GM12801 (cell line): ENCODE data around the gene ODF2.

ENCODE experiments used
- CTCF ChIP-seq: IDR thresholded peaks from one replicate; pipeline ENCODE4 v1.5.1; 2011; ENCODE audit warnings: control low read depth; ENCODE audit not compliant: insufficient read length; ENCODE audit errors: extremely low read depth

The ODF2 gene

GRCh38 chr9:128421482-128421996 is 34.3 kb upstream of the ODF2 start:
- no peak for TF ChIP-seq CTCF

DNA sequence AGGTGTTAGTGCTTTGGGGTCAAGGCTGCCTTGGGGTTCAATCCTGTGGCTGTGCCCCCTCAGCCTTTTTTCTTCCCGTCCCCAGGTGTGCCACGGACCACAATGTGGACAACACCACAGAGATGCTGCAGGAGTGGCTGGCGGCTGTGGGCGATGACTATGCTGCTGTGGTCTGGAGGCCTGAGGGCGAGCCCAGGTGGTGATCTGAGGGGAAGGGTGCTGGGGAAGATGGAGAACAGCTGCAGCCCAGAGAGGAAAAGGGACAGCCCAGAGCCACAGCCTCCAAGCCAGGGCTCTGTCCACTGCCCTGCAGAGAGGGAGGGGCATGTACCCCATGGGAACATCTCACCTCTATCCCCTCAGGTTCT is 33.0 kb upstream of the ODF2 start:
- no peak for TF ChIP-seq CTCF

DNA sequence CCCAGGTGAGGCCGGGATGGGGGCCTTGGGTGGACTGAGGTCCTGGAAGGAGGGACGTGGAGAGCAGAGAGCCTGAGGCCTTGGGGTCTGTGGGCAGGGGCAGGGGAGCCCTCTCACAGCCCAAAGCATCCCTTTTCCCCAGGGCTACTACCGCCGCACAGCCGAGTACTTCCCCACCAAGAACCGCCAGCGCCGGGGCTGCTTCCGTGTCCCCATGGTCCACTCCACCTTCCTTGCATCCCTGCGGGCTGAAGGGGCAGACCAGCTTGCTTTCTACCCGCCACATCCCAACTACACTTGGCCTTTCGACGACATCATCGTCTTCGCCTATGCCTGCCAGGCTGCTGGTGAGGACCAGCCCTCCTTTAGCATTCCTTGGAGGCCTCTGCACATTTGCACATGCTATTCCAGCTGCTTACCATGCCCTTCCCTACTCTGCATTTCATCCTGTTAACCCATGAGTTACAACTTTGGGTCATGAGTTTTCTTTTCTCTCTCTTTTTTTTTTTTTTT is 31.5 kb upstream of the ODF2 start:
- TF ChIP-seq CTCF, result no peak

DNA sequence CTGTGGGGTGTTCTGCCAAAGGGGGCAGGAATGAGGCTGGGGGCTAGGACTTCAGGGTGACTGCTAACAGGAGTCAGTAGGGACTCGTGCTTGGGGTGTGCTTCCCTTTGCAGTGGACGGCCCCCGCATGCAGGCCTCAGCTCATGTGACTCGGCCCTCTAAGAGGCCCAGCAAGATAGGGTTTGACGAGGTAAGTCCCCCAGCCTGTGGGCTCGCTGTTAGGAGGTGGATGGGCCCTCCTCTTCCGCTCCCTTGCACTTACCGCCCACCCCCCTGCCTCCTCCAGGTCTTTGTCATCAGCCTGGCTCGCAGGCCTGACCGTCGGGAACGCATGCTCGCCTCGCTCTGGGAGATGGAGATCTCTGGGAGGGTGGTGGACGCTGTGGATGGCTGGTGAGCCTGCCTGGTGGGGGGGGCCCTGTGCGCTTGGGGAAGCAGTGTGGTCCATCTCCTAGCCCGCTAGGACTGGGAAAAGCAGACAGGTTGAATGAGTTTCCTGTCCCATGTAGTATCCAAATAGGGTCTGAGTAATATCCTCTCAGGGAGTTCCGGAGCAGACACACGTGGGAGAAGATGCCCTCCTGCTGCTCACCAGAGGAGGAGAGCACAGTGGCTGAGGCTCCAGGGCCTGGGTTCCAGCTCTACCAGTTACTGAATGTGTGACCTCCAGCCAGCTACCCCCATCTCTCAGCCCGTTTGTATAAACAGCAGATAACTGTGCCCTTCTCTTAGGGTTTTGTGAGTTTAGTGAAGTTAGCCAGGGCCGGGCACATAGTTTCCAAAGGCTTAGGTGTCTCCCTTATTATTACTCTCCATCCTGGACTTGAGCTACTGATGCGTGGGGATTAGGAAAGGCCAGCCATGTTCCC is 26.9 kb upstream of the ODF2 start:
- TF ChIP-seq CTCF, result no peak

DNA sequence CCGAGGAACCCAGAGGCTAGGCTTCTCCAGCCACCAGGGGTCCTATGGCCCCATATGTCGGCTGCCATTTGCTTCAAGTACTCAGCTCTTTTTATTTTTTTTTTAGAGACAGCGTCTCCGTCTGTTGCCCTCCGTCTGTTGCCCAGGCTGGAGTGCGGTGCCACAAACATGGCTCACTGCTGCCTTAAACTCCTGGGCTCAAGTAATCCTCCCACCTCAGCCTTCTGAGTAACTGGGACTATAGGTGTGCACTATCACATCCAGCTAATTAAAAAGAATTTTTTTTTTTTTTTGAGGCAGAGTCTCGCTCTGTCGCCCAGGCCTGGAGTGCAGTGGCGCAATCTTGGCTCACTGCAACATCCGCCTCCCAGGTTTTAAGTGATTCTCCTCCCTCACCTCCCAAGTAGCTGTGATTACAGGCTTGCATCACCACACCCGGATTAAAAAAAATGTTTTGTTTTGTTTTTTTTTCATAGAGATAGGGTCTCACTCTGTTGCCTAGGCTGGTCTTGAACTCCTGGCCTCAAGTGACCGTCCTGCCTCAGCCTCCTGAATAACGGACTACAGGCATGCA is 26.2 kb upstream of the ODF2 start:
- no peak for TF ChIP-seq CTCF

DNA sequence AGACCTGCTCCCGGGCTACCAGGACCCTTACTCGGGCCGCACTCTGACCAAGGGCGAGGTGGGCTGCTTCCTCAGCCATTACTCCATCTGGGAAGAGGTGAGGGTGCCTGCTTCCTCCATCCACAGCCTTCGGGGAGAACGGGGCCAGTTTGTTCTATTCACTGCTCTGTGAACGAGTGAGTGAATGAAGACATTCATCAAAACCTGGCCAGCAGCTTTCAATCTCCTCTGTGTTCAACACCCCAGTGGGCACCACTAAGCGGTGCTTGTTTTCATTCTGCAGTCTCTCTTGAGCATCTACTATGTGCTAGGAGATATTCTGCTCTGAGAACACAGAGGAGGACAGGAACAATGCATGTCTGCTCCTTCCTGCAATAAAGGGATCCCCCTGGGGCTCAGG is 24.6 kb upstream of the ODF2 start:
- no peak for TF ChIP-seq CTCF

- TF ChIP-seq CTCF, result no peak
Observed at GRCh38 chr9:128434340-128434739, 21.5 kb upstream of the ODF2 start.
